RPMI8226 (cell line): ENCODE results near the gene UGT1A10.

ENCODE experiments used
- DNase-seq: peaks from one replicate; pipeline ENCODE4 v3.0.0-alpha.2; 2015

UGT1A10 gene

GRCh38 chr2:233656443-233656842 is 20.2 kb downstream of the UGT1A10 start:
- DNase-seq, result no peak

- no peak for DNase-seq
Measured at GRCh38 chr2:233658610-233659009, 22.4 kb downstream of the UGT1A10 start.

- DNase-seq, result no peak
Measured at GRCh38 chr2:233663911-233664310, 27.7 kb downstream of the UGT1A10 start.

DNA sequence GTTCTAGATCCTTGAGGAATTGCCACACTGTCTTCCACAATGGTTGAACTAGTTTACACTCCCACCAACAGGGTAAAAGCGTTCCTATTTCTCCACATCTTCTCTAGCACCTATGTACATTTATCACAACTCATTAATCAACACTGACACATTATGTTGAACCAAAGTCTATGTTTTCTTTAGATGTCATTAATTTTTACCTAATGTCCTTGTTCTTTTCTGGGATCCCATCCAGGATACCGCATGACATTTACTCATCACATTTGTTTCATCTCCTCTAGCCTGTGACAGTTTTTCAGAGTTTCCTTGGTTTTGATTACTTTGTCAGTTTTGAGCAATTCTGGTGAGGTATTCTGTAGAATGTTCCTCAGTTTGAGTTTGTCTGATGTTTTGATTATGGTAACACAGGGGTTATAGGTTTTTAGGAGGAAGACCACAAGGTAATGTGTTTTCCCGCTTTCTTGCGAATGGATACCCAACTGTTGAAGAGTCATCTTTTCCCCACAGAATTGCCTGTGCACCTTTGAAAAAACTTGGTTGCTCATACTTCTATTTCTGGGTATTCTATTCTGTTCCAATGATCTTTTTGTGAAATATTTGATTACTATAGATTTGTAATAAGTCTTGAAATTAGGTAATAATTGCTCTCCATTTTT is 32.5 kb downstream of the UGT1A10 start:
- no peak for DNase-seq

DNA sequence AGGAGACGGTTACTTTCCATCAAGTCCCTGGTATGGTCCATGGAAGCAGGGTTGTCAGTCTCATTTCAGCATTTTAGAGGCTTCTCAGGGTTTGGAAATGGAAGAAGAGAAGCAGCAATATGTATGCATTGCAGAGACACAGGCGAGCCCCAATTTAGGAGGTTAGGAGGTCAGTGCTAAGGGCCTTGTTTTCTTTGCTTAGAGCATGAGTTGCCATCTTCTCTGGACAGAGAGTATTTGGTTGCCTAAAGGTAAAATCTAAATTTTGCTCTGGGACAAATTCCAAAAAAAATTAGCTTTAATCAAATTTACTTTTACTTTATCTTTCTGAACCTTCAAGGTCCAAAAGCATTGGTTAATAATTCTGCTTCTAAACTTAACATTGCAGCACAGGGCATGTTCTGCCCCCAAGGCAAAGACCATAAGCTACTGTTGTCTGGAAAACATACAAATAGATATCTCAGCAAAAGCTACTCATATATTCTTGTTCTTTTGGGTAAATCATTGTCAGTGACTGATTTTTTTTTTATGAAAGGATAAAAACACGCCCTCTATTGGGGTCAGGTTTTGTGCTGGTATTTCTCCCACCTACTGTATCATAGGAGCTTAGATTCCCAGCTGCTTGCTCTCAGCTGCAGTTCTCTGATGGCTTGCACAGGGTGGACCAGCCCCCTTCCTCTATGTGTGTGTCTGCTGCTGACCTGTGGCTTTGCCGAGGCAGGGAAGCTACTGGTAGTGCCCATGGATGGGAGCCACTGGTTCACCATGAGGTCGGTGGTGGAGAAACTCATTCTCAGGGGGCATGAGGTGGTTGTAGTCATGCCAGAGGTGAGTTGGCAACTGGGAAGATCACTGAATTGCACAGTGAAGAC is 35.3 kb downstream of the UGT1A10 start, which contains the start of gene UGT1A9:
Gene UGT1A9 (plus strand): TSS at position 609 of the 872 bp plus-strand sequence. CDS start 37 bp downstream, at position 646.
- DNase-seq, result no peak

- DNase-seq, result no peak
Measured at GRCh38 chr2:233672886-233673285, 36.6 kb downstream of the UGT1A10 start.

DNA sequence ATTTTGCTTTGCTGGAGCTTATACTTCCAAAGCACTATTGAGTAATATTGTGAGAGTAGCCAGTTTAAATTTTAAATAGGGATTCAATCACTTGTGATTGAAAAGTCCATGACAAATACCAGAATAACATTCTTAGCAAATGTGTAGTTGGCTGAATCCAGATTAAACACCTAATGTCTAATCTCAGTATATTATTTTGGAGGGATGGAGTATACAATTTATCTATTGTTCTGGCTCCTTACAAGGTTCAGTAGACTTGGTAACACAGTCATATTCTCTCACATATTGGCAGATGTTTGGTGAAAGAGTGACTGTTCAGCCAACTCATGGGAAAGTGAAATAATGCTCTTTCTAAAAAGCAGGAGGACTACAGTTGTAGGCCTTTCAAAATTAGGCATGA is 37.6 kb downstream of the UGT1A10 start:
- DNase-seq, result no peak

GRCh38 chr2:233674314-233674713 is 38.1 kb downstream of the UGT1A10 start:
- DNase-seq, result no peak

GRCh38 chr2:233674995-233675394 is 38.7 kb downstream of the UGT1A10 start:
- DNase-seq, result no peak

DNA sequence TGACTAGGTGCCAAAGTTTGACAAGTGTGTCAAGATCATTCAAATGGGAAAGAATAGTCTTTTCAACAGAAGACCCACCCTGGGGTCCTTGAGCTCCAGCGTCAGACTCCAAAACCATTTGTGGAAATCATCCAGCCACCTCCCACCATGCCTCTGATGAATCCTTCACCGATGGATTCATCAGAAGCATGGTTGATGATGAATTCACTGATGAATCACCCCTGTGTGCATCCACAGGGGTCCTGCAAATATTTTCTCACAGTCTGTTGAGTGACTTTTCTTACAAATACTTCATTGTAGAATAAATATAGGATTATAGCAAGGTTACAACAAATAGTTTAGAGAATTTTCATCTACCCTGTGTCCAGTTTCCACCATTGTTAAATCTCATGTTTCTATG is 39.8 kb downstream of the UGT1A10 start:
- DNase-seq, result no peak

GRCh38 chr2:233679196-233679595 is 42.9 kb downstream of the UGT1A10 start:
- DNase-seq, result no peak

- no peak for DNase-seq
Measured at GRCh38 chr2:233680361-233681045, 44.3 kb downstream of the UGT1A10 start.

GRCh38 chr2:233681521-233682099 is 45.4 kb downstream of the UGT1A10 start, which contains the start of gene UGT1A7:
TSS of gene UGT1A7 (plus strand) at chr2:233681901. CDS start at chr2:233681938, 37 bp downstream.
- no peak for DNase-seq

DNA sequence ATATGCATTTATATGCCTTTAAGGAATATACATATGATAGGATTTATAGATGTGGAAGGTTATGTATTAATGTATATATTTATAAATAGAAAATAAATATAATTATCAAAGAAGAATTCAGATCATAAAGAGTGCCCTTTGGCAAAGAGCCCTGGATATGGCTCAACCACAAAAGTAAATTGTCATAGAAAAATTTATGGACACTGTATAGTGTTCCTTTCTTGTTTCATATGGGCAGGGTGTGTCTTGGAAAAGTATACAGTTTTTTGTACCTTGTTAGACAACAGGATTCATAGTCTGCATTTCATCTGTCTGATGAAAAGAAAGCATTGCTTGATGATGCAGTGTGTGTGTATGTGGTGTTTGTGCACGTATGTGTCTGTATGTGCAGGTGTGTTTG is 48.4 kb downstream of the UGT1A10 start:
- no peak for DNase-seq

- DNase-seq, result no peak
Measured at GRCh38 chr2:233686928-233687327, 50.7 kb downstream of the UGT1A10 start.

DNA sequence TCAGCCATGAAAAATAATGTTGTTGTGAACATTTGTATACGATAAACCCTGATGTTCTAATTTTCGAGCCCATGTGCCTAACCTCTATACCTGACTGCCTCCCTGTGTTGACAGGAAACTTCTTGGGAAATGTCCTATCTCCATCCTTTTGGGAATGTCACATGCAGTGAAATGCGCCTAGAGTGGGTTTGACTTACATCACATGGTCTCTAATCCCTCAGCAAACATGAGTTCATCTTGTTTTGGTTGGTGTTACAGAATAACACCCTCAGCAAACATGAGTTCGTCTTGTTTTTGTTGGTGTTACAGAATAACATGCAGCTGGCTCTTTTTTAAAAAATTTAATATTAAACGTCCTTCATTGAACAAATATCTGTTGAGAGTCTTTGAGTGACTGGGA is 52.1 kb downstream of the UGT1A10 start:
- no peak for DNase-seq

GRCh38 chr2:233689031-233689430 is 52.8 kb downstream of the UGT1A10 start:
- no peak for DNase-seq

GRCh38 chr2:233689501-233689900 is 53.3 kb downstream of the UGT1A10 start:
- DNase-seq, result no peak

- DNase-seq, result no peak
Measured at GRCh38 chr2:233690444-233690843, 54.2 kb downstream of the UGT1A10 start.

DNA sequence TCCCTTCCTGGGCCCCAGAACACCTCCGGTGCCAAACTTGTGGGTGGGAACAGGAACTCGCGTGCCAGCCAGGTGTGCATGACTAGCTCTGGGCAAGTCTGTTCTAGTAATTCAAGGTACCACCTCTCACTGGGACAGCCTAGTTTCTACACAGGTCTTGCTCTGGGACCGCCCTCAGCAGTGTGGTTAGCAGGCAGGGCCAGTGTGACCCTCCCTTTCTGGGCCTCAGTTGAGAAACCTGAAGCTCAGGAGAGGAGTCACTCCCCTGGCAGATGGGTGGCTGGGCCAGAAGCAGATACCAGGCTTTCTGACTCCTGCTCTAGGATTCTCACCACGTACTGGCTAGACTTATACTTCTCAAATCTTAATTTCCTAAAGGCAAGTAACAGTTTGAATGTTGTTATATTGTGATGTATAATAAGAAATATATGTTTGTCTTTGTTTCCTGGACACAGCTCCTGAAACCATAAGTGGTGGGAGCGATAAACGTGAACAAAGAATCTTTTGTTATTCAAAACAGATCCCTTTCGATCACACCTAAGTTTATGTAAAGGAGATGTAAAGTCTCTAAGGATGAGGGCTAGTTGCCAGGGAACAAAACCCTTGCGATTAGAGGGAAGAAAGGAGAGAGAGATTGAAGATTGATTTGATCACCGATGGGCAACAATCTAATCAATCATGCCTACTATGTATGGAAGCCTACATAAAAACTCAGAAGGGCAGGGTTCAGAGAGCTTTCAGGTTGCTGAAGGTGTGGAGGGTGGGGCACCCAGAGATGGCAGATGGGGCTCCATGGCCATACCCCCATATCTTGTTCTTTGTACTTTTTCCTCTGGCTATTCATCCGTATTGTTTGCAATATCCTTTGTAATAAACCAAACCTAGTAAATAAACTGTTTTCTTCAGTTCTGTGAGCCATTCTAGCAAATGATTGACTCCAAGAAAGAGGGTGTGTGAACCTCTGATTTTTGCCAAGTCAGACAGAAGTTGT is 55.5 kb downstream of the UGT1A10 start:
- DNase-seq, result no peak

DNA sequence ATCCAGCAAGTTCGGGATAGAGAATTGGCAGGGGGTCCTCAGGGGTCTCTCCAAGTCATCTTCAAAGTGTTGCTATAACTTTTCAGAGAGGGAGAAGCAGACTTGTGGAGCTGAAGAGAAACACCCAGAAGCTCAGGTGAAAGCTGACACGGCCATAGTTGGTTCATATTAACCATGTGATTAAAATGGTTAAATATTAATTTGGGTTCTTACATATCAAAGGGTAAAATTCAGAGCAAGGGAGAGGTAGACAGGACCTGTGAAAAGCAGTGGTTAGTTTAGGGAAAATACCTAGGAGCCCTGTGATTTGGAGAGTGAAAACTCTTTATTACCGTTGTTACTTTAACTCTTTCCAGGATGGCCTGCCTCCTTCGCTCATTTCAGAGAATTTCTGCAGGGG is 56.4 kb downstream of the UGT1A10 start, which contains the start of gene UGT1A6:
Gene UGT1A6 (plus strand): TSS at position 243 of the 400 bp plus-strand sequence. CDS start 115 bp downstream, at position 358.
- no peak for DNase-seq

DNA sequence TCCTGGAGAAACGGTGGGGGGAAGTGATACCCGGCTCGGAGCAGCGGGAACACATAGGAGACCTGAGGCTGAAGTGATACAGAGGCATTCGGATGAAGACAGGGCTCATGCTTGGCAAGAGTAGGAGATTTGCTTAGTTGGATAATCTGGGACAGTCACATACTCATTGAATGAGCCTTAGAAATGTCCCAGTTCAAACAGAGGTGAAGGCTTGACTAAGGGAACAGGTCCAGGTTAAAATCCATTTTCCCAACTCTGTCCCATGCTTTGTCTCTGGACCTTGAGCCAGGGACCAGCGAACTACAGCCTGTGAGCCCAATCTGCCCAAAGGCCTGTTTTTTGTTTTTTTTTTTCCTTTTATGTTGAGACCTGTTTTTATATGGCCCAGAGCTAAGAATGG is 57.7 kb downstream of the UGT1A10 start:
- no peak for DNase-seq
